Erythroblast (primary cell): ENCODE measurements around the gene FAM163B.

ENCODE experiments used
- GATA1 ChIP-seq: IDR thresholded peaks from 2 replicates; pipeline ENCODE4 v1.6.1; 2011; ENCODE audit warnings: low read depth, mild to moderate bottlenecking, control low read depth, low read length, moderate library complexity
- POLR2A ChIP-seq: IDR thresholded peaks from 2 replicates; pipeline ENCODE4 v1.6.1; 2011; ENCODE audit warnings: mild to moderate bottlenecking, low read length

DNA sequence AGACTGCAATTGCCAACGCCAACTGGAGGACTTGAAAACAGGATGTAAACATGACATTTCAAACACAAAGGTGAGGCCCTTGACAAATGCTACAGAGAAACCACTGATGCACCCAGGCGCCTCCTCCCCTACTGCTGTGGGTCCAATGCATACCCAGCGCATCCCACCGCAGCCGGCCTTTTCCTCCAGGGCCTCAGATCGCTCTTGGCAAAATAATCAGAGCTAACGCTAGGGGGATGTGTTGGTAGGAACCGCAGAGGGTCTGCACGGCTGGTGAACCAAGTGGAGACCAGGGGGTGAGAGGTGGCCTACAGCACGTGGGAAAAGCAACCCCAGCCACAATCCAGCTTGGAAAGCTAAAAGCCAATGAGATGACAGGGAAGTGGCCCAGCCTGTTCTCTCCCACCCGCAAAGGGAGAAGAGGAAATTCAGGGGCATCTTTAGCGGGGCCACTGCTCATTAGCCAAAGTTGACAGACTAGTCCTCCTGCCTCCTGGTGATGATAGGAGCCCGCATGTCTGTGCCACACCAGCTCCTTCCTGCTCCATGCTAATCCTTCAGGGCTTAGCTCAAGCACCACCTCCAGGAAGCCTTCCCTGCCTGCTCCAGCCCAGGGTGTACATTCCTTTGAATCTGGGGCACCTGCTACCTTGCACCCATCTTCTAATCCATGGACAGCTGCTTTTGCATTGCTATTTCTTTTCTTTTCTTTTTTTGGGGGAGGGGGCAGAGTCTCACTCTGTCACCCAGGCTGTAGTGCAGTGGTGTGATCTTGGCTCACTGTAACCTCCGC lies 5.9 kb downstream of the FAM163B start:
- TF ChIP-seq POLR2A (no peak), GATA1 (no peak)
